ENCODE measurements around the gene PRKAR1B. TPM values are rescaled to one million over a fixed set of nuclear protein-coding genes. Genes with fewer than 3 reads are reported as not detected.

Gene PRKAR1B
- total RNA-seq, 1 experiment from 2014 or later: 43.3 TPM

DNA sequence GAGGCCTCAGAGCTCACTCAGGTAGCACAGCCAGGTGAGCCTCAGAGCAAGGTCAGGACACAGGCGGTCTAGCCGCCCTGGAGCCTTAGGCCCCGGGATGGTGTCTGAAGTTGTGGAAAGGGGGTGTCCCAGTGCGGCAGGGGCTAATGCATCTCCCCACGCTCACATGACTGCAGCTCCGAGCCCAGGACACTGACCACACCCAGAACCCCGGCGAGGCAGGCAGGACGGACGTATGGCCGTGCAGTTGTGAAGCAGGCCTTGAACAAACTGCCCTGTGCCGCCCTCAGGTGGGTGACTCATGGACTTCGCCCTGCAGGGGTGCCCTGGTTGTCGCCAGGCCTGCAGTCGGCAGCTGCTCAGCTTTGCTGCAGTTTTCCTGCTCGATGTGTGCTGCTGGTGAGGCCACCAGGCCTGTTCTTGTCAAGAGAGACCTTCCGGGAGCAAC lies 5.0 kb upstream of the PRKAR1B start:
- Histone ChIP-seq H3K56ac (ENCODE audit: insufficient read length, low read depth, low read length) (no peak overlapping the region), H3K4me2 (ENCODE audit: insufficient read depth, insufficient read length, low read length) (no peak overlapping the region), H2BK120ac (ENCODE audit: low read depth, low read length, poor library complexity, severe bottlenecking) (no peak overlapping the region), H3K9ac (ENCODE audit: extremely low read depth, insufficient read length, low read length) (no peak overlapping the region), H4K91ac (ENCODE audit: insufficient read length, low read depth, low read length) (no peak overlapping the region), H3T11ph (ENCODE audit: low read length) (no peak overlapping the region), H2AFZ (ENCODE audit: low read length) (no peak overlapping the region), H3K4ac (ENCODE audit: low read depth, low read length) (no peak overlapping the region), H3K23ac (ENCODE audit: insufficient read length, low read depth, low read length) (no peak overlapping the region), H3K27ac (ENCODE audit: insufficient read length, low read depth, low read length) (no peak overlapping the region), H3K18ac (ENCODE audit: insufficient read length, low read depth, low read length) (no peak overlapping the region), H3K9me3 (ENCODE audit: control insufficient read depth, low read depth, low read length) (peaks cover 15% of the 10 kb centered on the region), H3K4me1 (ENCODE audit: insufficient read depth, low read length) (no peaks in the 10 kb centered on the region; the same call in 1 of the 2 replicates), H2BK12ac (ENCODE audit: insufficient read length, low read depth, low read length) (no peak overlapping the region), H2BK15ac (ENCODE audit: low read depth, low read length) (no peak overlapping the region), H3K23me2 (ENCODE audit: insufficient read length, low read depth, low read length, poor library complexity, severe bottlenecking) (peaks cover 5% of the 10 kb centered on the region), H3K14ac (ENCODE audit: insufficient read depth, low read length) (no peak overlapping the region), H4K5ac (ENCODE audit: insufficient read length, low read depth, low read length) (no peak overlapping the region), H2AK5ac (ENCODE audit: insufficient read length, low read length) (no peak overlapping the region), H4K8ac (replicated peaks; ENCODE audit: insufficient read length, low read depth, low read length) (no peak overlapping the region), H4K20me1 (ENCODE audit: control insufficient read depth, insufficient read depth, insufficient read length) (no peaks in the 10 kb centered on the region), H3K79me2 (ENCODE audit: insufficient read depth, low read length) (peaks cover 15% of the 10 kb centered on the region; the same call in 1 of the 2 replicates), H3K27me3 (ENCODE audit: insufficient read depth, low read length) (no peaks in the 10 kb centered on the region), H3K79me1 (ENCODE audit: insufficient read depth, low read depth, low read length, poor library complexity, severe bottlenecking) (no peaks in the 10 kb centered on the region), H2BK5ac (ENCODE audit: insufficient read length, low read length) (no peak overlapping the region), H2BK20ac (ENCODE audit: low read depth, low read length, poor library complexity, severe bottlenecking) (no peak overlapping the region)
- no peaks in the 10 kb centered on the region; a peak in 2 of 5 replicates for H3K9me3 Mint-ChIP-seq
- peak; percentile 48 for DNase-seq
- TF ChIP-seq, protein P1, sequence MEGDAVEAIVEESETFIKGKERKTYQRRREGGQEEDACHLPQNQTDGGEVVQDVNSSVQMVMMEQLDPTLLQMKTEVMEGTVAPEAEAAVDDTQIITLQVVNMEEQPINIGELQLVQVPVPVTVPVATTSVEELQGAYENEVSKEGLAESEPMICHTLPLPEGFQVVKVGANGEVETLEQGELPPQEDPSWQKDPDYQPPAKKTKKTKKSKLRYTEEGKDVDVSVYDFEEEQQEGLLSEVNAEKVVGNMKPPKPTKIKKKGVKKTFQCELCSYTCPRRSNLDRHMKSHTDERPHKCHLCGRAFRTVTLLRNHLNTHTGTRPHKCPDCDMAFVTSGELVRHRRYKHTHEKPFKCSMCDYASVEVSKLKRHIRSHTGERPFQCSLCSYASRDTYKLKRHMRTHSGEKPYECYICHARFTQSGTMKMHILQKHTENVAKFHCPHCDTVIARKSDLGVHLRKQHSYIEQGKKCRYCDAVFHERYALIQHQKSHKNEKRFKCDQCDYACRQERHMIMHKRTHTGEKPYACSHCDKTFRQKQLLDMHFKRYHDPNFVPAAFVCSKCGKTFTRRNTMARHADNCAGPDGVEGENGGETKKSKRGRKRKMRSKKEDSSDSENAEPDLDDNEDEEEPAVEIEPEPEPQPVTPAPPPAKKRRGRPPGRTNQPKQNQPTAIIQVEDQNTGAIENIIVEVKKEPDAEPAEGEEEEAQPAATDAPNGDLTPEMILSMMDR (conservative IDR thresholded peaks at IDR 0.05): peak; percentile 46; the same call in 2 of the 3 replicates
- no CpG with 5 or more reads among the region's 17 CpGs for WGBS (ENCODE audit: extremely low coverage, insufficient read length, low lambda C conversion rate)
- peaks cover 9 to 12% of the 10 kb centered on the region in 2 experiments for H3K4me1 Mint-ChIP-seq
- H3K4me3 Mint-ChIP-seq: no peak overlapping the region
- no peaks in the 10 kb centered on the region for H3K27me3 Mint-ChIP-seq (ENCODE audit: low read depth)
- H3K36me3 Mint-ChIP-seq (ENCODE audit: insufficient read depth in 1 of 3, low read depth in 3 of 3): peaks cover 13 to 39% (median 15%) of the 10 kb centered on the region in 3 experiments
- no peak overlapping the region for H3K27ac Mint-ChIP-seq
